Glutamatergic neuron (in vitro differentiated cells): ENCODE measurements around the gene FAM3D. TPM values are rescaled to one million over a fixed set of nuclear protein-coding genes. Genes with fewer than 3 reads are reported as not detected.

Experiments
- DNase-seq: peaks from one replicate; pipeline ENCODE4 v3.0.0; 2022
- H3K27ac Mint-ChIP-seq: one replicate; pipeline ENCODE4 v1.8.0; 2020; ENCODE audit warnings: mild to moderate bottlenecking, mixed read lengths, inconsistent platforms; ENCODE audit not compliant: unreplicated experiment
- H3K27me3 Mint-ChIP-seq: one replicate; pipeline ENCODE4 v1.8.0; 2020; ENCODE audit warnings: mild to moderate bottlenecking, moderate library complexity, mixed read lengths, inconsistent platforms; ENCODE audit not compliant: unreplicated experiment
- H3K36me3 Mint-ChIP-seq: one replicate; pipeline ENCODE4 v1.8.0; 2020; ENCODE audit warnings: mild to moderate bottlenecking, mixed read lengths, inconsistent platforms; ENCODE audit not compliant: unreplicated experiment
- H3K4me1 Mint-ChIP-seq: one replicate; pipeline ENCODE4 v1.8.0; 2020; ENCODE audit warnings: mild to moderate bottlenecking, low read depth, mixed read lengths, inconsistent platforms; ENCODE audit not compliant: unreplicated experiment
- H3K4me3 Mint-ChIP-seq: one replicate; pipeline ENCODE4 v1.8.0; 2020; ENCODE audit warnings: mild to moderate bottlenecking, mixed read lengths, inconsistent platforms; ENCODE audit not compliant: unreplicated experiment
- H3K9me3 Mint-ChIP-seq: one replicate; pipeline ENCODE4 v1.8.0; 2020; ENCODE audit warnings: mild to moderate bottlenecking, moderate library complexity, mixed read lengths, inconsistent platforms; ENCODE audit not compliant: unreplicated experiment
- total RNA-seq: library from RNA; stranded (reverse); fragmentation: NEBNext Ultra II Directional; extraction: Animal tissue kit (Norgen Biotek cat#: 25700); gene quantifications from one replicate; pipeline ENCODE4 v1.2.1, GENCODE V29; 2021; ENCODE audit not compliant: unreplicated experiment
- TF ChIP-seq, protein P1 (sequence below): fragments of 200-600 bp; sonication (generic); IDR thresholded peaks from one replicate; pipeline ENCODE4 v1.5.0; 2021; ENCODE audit not compliant: partially characterized antibody, unreplicated experiment

The FAM3D gene
- total RNA-seq, 1 donor from 2014 or later: not detected

GRCh38 chr3:58683466-58683865 is 16.9 kb upstream of the FAM3D start:
- no peaks in the 10 kb centered on the region for H3K4me1 Mint-ChIP-seq
- peaks cover 8% of the 10 kb centered on the region for H3K36me3 Mint-ChIP-seq
- H3K9me3 Mint-ChIP-seq: peaks cover 3% of the 10 kb centered on the region
- no peak overlapping the region for H3K4me3 Mint-ChIP-seq
- TF ChIP-seq, protein P1, sequence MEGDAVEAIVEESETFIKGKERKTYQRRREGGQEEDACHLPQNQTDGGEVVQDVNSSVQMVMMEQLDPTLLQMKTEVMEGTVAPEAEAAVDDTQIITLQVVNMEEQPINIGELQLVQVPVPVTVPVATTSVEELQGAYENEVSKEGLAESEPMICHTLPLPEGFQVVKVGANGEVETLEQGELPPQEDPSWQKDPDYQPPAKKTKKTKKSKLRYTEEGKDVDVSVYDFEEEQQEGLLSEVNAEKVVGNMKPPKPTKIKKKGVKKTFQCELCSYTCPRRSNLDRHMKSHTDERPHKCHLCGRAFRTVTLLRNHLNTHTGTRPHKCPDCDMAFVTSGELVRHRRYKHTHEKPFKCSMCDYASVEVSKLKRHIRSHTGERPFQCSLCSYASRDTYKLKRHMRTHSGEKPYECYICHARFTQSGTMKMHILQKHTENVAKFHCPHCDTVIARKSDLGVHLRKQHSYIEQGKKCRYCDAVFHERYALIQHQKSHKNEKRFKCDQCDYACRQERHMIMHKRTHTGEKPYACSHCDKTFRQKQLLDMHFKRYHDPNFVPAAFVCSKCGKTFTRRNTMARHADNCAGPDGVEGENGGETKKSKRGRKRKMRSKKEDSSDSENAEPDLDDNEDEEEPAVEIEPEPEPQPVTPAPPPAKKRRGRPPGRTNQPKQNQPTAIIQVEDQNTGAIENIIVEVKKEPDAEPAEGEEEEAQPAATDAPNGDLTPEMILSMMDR: no peak
- no peak for DNase-seq
- peaks cover 2% of the 10 kb centered on the region for H3K27me3 Mint-ChIP-seq
- H3K27ac Mint-ChIP-seq: no peak overlapping the region

DNA sequence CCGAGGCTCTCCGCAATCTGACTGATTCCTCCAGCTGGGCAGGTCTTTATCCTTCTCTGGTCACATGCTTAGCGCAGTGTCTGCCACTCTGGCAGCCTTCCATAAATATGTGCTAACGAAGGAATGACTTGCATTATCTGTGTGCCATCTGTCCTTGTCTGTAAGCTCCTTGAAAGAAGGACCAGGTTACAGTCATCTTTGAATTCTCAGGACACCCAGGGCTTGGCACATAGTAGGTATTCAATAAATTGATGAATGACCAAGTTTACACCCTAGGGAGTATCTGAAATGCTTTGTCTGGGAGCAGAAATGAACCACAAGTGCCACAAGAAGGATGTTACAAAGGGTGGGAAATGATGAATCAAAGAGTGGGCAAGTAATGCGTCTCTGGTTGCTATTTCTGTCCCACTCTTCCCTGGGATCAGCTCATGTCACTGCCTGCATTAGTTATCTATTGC is 16.5 kb upstream of the FAM3D start:
- Mint-ChIP-seq H3K4me1 (no peaks in the 10 kb centered on the region), H3K27ac (no peak overlapping the region), H3K27me3 (peaks cover 2% of the 10 kb centered on the region), H3K4me3 (no peak overlapping the region), H3K9me3 (peaks cover 3% of the 10 kb centered on the region), H3K36me3 (peaks cover 4% of the 10 kb centered on the region)
- no peak for DNase-seq
- TF ChIP-seq, protein P1: no peak

GRCh38 chr3:58681863-58682262 is 15.3 kb upstream of the FAM3D start:
- no peaks in the 10 kb centered on the region for H3K4me1 Mint-ChIP-seq
- H3K4me3 Mint-ChIP-seq: no peak overlapping the region
- peaks cover 2% of the 10 kb centered on the region for H3K27me3 Mint-ChIP-seq

GRCh38 chr3:58680879-58681525 is 14.4 kb upstream of the FAM3D start:
- DNase-seq: no peak
- TF ChIP-seq, protein P1: no peak
- H3K4me3 Mint-ChIP-seq: no peak overlapping the region
- H3K9me3 Mint-ChIP-seq: peaks cover 8% of the 10 kb centered on the region
- H3K36me3 Mint-ChIP-seq: no peaks in the 10 kb centered on the region
- no peaks in the 10 kb centered on the region for H3K4me1 Mint-ChIP-seq
- H3K27ac Mint-ChIP-seq: no peak overlapping the region
- H3K27me3 Mint-ChIP-seq: no peaks in the 10 kb centered on the region

More at GRCh38 chr3:58681863-58682262, 15.3 kb upstream of the FAM3D start:
- H3K36me3 Mint-ChIP-seq: no peaks in the 10 kb centered on the region
- no peak for DNase-seq
- TF ChIP-seq, protein P1: no peak
- H3K9me3 Mint-ChIP-seq: peaks cover 4% of the 10 kb centered on the region
- H3K27ac Mint-ChIP-seq: no peak overlapping the region

DNA sequence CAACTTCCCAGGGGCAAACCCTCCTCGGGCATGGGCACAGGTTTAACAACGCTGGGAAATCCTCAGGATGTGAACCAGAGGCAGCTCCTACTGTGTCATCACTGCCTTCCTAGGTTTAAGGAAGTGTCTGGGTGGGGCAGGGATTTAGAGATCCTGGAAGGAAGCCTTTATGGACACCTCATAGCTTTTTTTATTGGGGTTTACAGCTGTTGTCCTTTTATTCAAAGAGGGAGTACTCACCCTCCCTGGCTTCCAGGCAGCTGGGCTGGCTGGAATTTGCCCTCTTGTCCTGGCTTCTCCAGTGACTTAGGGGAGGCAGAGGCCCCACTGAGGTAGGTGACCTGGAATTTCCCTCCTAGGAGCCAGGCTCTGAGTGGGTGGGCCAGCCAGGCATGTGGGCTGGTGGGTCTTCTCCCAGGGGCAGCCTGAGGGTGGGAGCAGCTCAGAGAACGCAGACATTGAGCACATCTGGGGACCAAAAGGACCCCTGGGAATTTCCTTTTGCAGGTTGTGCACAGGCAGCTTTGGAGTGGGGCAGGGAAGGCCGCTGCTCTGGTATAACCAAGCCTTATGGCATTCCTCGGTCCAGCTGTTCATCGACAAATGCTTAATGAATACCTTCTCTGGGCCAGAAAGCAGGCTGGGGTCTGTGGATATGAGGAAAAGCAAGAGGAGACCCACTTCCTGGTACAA is 13.5 kb upstream of the FAM3D start:
- Mint-ChIP-seq H3K36me3 (no peaks in the 10 kb centered on the region), H3K4me1 (no peaks in the 10 kb centered on the region), H3K4me3 (no peak overlapping the region), H3K27ac (no peak overlapping the region), H3K9me3 (peaks cover 8% of the 10 kb centered on the region), H3K27me3 (no peaks in the 10 kb centered on the region)
- no peak for DNase-seq
- TF ChIP-seq, protein P1: no peak
